HepG2 (cell line): ENCODE data around the gene PTPA. TPM values are rescaled to one million over a fixed set of nuclear protein-coding genes. Genes with fewer than 3 reads are reported as not detected.

Source experiments
- CC2D1A ChIP-seq: sonication (generic); formaldehyde crosslinking; IDR thresholded peaks from 2 replicates; pipeline ENCODE4 v1.8.1; 2023; ENCODE audit warnings: mild to moderate bottlenecking, missing genetic modification reagents
- EP300 ChIP-seq, 3 experiments: sonication (generic) in 1 of 3; formaldehyde crosslinking in 1 of 3; IDR thresholded peaks; 2 replicates each; pipeline versions ENCODE4 v1.5.1 to v1.6.1; 2011 to 2020; ENCODE audit warnings: low read depth in 2 of 3, low read length in 2 of 3, borderline replicate concordance in 1 of 3, improper control_type of control experiment in 1 of 3, mild to moderate bottlenecking in 1 of 3, missing genetic modification reagents in 1 of 3, moderate library complexity in 1 of 3
- HES4 ChIP-seq: sonication (generic); formaldehyde crosslinking; IDR thresholded peaks from 2 replicates; pipeline ENCODE4 v1.9.0; 2021; ENCODE audit warnings: mild to moderate bottlenecking, missing genetic modification reagents, borderline replicate concordance
- ISX ChIP-seq: sonication (generic); formaldehyde crosslinking; conservative IDR thresholded peaks from 2 replicates; pipeline ENCODE4 v1.5.0; 2020; ENCODE audit warnings: missing genetic modification reagents
- MYNN ChIP-seq: sonication (generic); formaldehyde crosslinking; IDR thresholded peaks from 2 replicates; pipeline ENCODE4 v1.4.0; 2020; ENCODE audit warnings: mild to moderate bottlenecking, low read depth, missing genetic modification reagents
- PBX2 ChIP-seq: IDR thresholded peaks from 2 replicates; pipeline ENCODE4 v1.6.1; 2016; ENCODE audit warnings: control low read depth
- RFX1 ChIP-seq: fragments of 450-650 bp; IDR thresholded peaks from 2 replicates; pipeline ENCODE4 v1.6.1; 2017
- STAG1 ChIP-seq: sonication (generic); formaldehyde crosslinking; IDR thresholded peaks from 2 replicates; pipeline ENCODE4 v1.4.0; 2020; ENCODE audit warnings: missing genetic modification reagents
- TOPORS ChIP-seq: sonication (generic); formaldehyde crosslinking; IDR thresholded peaks from 2 replicates; pipeline ENCODE4 v1.8.0; 2023; ENCODE audit warnings: mild to moderate bottlenecking, missing genetic modification reagents
- ZBED4 ChIP-seq: sonication (generic); formaldehyde crosslinking; IDR thresholded peaks from 2 replicates; pipeline ENCODE4 v1.4.0; 2020; ENCODE audit warnings: missing genetic modification reagents, borderline replicate concordance
- ZBTB39 ChIP-seq: sonication (generic); formaldehyde crosslinking; IDR thresholded peaks from 2 replicates; pipeline ENCODE4 v1.5.0; 2020; ENCODE audit warnings: missing genetic modification reagents
- ZNF280B ChIP-seq: sonication (generic); formaldehyde crosslinking; IDR thresholded peaks from 2 replicates; pipeline ENCODE4 v1.5.0; 2020; ENCODE audit warnings: missing genetic modification reagents, mild to moderate bottlenecking, borderline replicate concordance
- ZNF335 ChIP-seq: sonication (generic); formaldehyde crosslinking; IDR thresholded peaks from 2 replicates; pipeline ENCODE4 v1.4.0; 2020; ENCODE audit warnings: missing genetic modification reagents
- ZNF687 ChIP-seq: sonication (generic); formaldehyde crosslinking; IDR thresholded peaks from 2 replicates; pipeline ENCODE4 v1.5.1; 2020; ENCODE audit warnings: mild to moderate bottlenecking, missing genetic modification reagents, moderate library complexity
- ZNF720 ChIP-seq: sonication (generic); formaldehyde crosslinking; IDR thresholded peaks from 2 replicates; pipeline ENCODE4 v1.4.0; 2020; ENCODE audit warnings: missing genetic modification reagents
- ZNF782 ChIP-seq: sonication (generic); formaldehyde crosslinking; IDR thresholded peaks from 2 replicates; pipeline ENCODE4 v1.4.0; 2020; ENCODE audit warnings: missing genetic modification reagents, mild to moderate bottlenecking, borderline replicate concordance
- polyA plus RNA-seq, 8 experiments: library from polyadenylated mRNA; depleted of rRNA in 3 of 8; stranded (reverse) in 7 of 8; unstranded in 1 of 8; fragments of >200 nt; fragmentation: Illumina TruSeq in 4 of 8; extraction: Trizol in 4 of 8; gene quantifications; 2 replicates each; pipeline versions ENCODE4 v1.2.1 to v1.2.3, GENCODE V29; 2011 to 2016; ENCODE audit warnings: low read depth in 4 of 8, missing spikeins in 1 of 8, mixed read lengths in 1 of 8; ENCODE audit not compliant: insufficient read depth in 1 of 8
- total RNA-seq, 5 experiments: library from RNA; depleted of rRNA; stranded (reverse); fragments of >200 nt; fragmentation: Illumina TruSeq; extraction: Trizol; gene quantifications; 2 replicates each; pipeline ENCODE4 v1.2.3, GENCODE V29; 2016; ENCODE audit warnings: low read depth in 1 of 5

The PTPA gene
- total and polyA plus RNA-seq, 2 of the 13 experiments (the other 11 are each of a cell fraction or from before 2014, with no cell fraction given) = 79.3 to 105 TPM

GRCh38 chr9:129174102-129174723, 63.0 kb downstream of the PTPA start (continued):
- TF ChIP-seq ZBED4 (CRISPR knock-in tag) (no peak), HES4 (CRISPR knock-in tag) (no peak), PBX2 (CRISPR knock-in tag) (no peak), MYNN (CRISPR knock-in tag) (no peak), STAG1 (CRISPR knock-in tag) (peak; percentile 92), ZNF720 (no peak), RFX1 (no peak), CC2D1A (no peak), TOPORS (CRISPR knock-in tag) (no peak), ZNF687 (CRISPR knock-in tag) (peak; percentile 71), ZBTB39 (no peak), ZNF280B (CRISPR knock-in tag) (no peak), EP300 (IDR thresholded peaks at IDR 0.05; ENCODE audit: low read depth in 2 of 2, low read length in 2 of 2) (no peak), EP300 (CRISPR knock-in tag; IDR thresholded peaks at IDR 0.05; ENCODE audit: borderline replicate concordance) (no peak), ZNF782 (no peak), ZNF335 (CRISPR knock-in tag) (no peak), ISX (CRISPR knock-in tag) (no peak)
